Measurements from ENCODE around the gene MAP3K3. TPM values are rescaled to one million over a fixed set of nuclear protein-coding genes. Genes with fewer than 3 reads are reported as not detected.

MAP3K3 gene
- total and polyA plus RNA-seq, 10 of the 15 experiments (the other 5 are each of a cell fraction or from before 2014, with no cell fraction given) = 1.6 to 24.1 (median 15.0) TPM

- RAD21 ChIA-PET (ENCODE audit: unreplicated experiment) = interaction anchor here (0.8 to 3.2 kb wide), 16 partner anchors 10 to 273 kb away, joined by 3 to 24 read pairs (median 4); partner anchors contain the start of genes CCDC47, DDX42, MAP3K3 and STRADA
- WGBS (ENCODE audit: insufficient coverage, insufficient replicate concordance, low lambda C conversion rate, missing lambda C conversion rate) = under 1% methylated on average over 24 of the region's 24 CpGs
Measured at GRCh38 chr17:63698381-63698885, 76.2 kb downstream of the MAP3K3 start.

More at GRCh38 chr17:63698381-63698885, 76.2 kb downstream of the MAP3K3 start:
- no peak for FAIRE-seq
- intact Hi-C loops (cut with micrococcal nuclease; ENCODE audit: unreplicated experiment) (loop anchor here (2.0 to 10.0 kb wide), 4 partner anchors 128 to 274 kb away; partner anchors contain the start of genes DCAF7, FTSJ3, PSMC5 and SMARCD2), in situ Hi-C loops (cut with MboI) (no loop called here)
- H3K4me3 ChIP-seq = peak overlapping the region; percentile 88
- no peaks in the 10 kb centered on the region for H3K27me3 ChIP-seq (replicated peaks in 1 of 2; ENCODE audit: control insufficient read depth in 2 of 2, insufficient read depth in 2 of 2, low read length in 1 of 2)
- ATAC-seq = peak; percentile 0; the same call in 1 of the 3 replicates
- H3K9me3 ChIP-seq (replicated peaks; ENCODE audit: control insufficient read depth, insufficient read depth, low read length) = no peaks in the 10 kb centered on the region
- ChIA-PET POLR2A (interaction anchor here (0.8 to 2.7 kb wide), 11 partner anchors 10 to 148 kb away, joined by 3 to 23 read pairs (median 4); partner anchors contain the start of genes CCDC47, DCAF7, DDX42 and MAP3K3), CTCF (interaction anchor here (0.5 to 2.9 kb wide), 27 partner anchors 8 to 168 kb away, joined by 3 to 11 read pairs (median 4); partner anchors contain the start of gene CCDC47), SMC1A (ENCODE audit: uncharacterized antibody, unreplicated experiment) (interaction anchor here (0.7 to 2.5 kb wide), 13 partner anchors 12 to 273 kb away, joined by 3 to 11 read pairs (median 3); partner anchors contain the start of genes CCDC47, DDX42, FTSJ3 and MAP3K3)
- BruUV-seq (replicated peaks) = no TSS peak
- peak overlapping the region; percentile 94 for H3K27ac ChIP-seq (ENCODE audit: control insufficient read depth, insufficient read depth)
- H4K20me1 ChIP-seq (ENCODE audit: control insufficient read depth, insufficient read depth) = no peaks in the 10 kb centered on the region
- peak overlapping the region; percentile 86 for H3K9ac ChIP-seq (ENCODE audit: control insufficient read depth, insufficient read depth, low read length)
- DNase-seq (ENCODE audit: low read depth, low spot score) = no peak
- H3K79me2 ChIP-seq (ENCODE audit: control insufficient read depth, insufficient read depth, low read length) = peaks cover 62% of the 10 kb centered on the region
- TF ChIP-seq, protein P1, sequence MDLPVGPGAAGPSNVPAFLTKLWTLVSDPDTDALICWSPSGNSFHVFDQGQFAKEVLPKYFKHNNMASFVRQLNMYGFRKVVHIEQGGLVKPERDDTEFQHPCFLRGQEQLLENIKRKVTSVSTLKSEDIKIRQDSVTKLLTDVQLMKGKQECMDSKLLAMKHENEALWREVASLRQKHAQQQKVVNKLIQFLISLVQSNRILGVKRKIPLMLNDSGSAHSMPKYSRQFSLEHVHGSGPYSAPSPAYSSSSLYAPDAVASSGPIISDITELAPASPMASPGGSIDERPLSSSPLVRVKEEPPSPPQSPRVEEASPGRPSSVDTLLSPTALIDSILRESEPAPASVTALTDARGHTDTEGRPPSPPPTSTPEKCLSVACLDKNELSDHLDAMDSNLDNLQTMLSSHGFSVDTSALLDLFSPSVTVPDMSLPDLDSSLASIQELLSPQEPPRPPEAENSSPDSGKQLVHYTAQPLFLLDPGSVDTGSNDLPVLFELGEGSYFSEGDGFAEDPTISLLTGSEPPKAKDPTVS (IDR thresholded peaks at IDR 0.05; ENCODE audit: low read depth, low read length) = no peak
- TF ChIP-seq EGR1 (IDR thresholded peaks at IDR 0.05; ENCODE audit: borderline replicate concordance in 1 of 2, low read depth in 2 of 2, low read length in 2 of 2) (peak in 1 of 2 experiments; percentile 26; a peak in 1 of 3 replicates), POLR2AphosphoS5 (IDR thresholded peaks at IDR 0.05; ENCODE audit: low read length) (peak; percentile 24; the same call in 1 of the 2 replicates)
- TF ChIP-seq, protein P2, sequence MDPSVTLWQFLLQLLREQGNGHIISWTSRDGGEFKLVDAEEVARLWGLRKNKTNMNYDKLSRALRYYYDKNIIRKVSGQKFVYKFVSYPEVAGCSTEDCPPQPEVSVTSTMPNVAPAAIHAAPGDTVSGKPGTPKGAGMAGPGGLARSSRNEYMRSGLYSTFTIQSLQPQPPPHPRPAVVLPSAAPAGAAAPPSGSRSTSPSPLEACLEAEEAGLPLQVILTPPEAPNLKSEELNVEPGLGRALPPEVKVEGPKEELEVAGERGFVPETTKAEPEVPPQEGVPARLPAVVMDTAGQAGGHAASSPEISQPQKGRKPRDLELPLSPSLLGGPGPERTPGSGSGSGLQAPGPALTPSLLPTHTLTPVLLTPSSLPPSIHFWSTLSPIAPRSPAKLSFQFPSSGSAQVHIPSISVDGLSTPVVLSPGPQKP (IDR thresholded peaks at IDR 0.05; ENCODE audit: low read depth, low read length) = no peak
- peaks cover 12 to 14% of the 10 kb centered on the region in 2 experiments; a peak in 3 of 4 replicates for H3K36me3 ChIP-seq (ENCODE audit: control insufficient read depth in 2 of 2, insufficient read depth in 2 of 2, low read length in 1 of 2)
- no peak overlapping the region for H2AFZ ChIP-seq (ENCODE audit: control insufficient read depth, low read depth, low read length)
- peak overlapping the region; percentile 84 for H3K4me2 ChIP-seq (ENCODE audit: control insufficient read depth, insufficient read depth)
- H3K4me1 ChIP-seq (ENCODE audit: control insufficient read depth, insufficient read depth, low read length) = peaks cover 40% of the 10 kb centered on the region

Measured in GM12878 (cell line).